ENCODE measurements around the gene BRWD1.
"Not testable (repeated sequence)": the region's sequence is repeated elsewhere in the genome, so short reads cannot be mapped to it uniquely, and the experiment has no call there.

BRWD1 gene

DNA sequence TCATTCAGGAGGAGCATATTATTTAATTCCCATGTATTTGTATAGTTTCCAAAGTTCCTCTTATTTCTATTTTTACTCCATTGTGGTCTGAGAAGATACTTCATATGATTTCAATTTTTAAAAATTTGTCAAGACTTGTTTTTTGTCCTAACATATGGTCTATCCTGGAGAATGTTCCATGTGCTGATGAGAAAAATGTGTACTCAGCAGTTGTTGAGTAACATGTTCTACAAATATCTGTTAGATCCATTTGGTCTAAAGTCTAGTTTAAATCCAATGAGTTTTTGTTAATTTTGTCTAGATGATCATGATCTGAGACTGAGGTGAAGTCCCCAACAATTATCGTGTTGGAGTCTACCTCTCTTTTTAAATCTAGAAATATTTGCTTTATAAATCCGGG is 144.6 kb downstream of the BRWD1 start:
- no peak for DNase-seq

DNA sequence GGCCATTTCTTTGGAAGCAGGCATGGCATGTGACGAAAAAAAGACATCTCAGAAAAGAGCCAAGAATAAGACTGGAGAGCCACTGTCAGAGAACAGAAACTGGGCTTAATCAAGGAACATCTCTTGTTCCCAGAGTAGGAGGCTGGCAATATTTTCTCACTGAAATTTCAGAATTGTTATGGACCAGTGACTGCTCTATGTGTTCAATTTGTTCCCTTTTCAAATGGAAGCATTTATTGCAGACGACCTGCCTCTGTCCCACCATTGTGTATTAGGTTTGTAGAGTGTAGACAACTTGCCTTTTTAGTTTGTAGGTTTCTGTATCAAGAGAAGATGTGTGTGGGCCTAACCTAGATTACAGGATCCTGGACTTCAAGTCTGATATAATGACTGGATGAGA is 148.9 kb downstream of the BRWD1 start:
- DNase-seq, result no peak

DNA sequence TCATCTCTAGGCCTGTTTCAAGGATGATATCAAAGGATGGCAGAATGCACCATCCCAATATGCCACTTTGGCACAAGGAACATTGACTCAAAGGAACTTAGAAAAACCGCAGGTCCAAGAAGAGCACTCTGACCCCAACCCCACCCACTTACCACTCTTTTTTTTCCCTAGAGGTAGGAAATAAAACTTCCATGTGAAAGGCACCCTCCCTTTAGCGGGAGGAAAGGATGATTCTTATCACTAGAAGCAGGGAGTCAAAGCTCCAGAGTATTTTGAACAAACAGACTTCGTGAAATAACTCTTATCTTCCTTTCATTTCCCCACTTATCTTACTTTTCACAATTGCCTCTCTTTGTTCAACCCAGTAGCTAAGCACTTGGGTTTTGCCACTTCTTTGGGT is 152.4 kb downstream of the BRWD1 start:
- no peak for DNase-seq

DNA sequence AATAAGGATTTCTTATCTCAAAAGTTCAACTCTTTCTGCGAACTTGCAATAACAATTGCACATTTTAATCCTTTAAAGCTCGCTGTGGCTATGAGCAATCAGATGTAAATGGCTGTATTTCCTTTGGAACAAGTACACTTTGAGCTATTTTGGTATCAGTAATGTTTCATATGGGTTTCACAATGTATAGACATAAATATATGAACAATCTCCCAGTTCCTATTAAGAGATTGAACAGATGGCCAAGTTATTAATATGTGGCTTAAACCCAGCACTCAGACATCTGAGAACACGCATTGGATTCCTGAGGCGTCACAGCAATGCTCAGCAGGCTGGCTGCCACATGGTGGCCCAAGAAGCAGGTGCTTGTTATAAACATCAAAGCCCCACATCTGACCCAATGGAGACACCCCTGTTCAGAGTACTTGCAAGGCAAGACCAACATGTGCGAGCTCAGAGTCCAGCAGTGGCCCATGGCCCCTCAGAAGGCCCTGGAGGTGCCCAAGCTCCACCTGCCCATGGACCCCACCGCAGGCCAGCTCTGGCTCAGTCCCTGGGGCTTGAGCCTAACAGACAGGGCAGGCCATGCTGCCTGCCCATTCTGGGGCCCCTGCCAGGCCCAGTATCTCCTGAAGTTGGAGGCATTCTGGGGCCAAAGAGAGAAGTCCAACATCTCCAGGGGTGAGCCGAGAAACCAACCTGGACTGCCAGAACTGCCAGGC is 153.9 kb downstream of the BRWD1 start:
- DNase-seq, result no peak

DNA sequence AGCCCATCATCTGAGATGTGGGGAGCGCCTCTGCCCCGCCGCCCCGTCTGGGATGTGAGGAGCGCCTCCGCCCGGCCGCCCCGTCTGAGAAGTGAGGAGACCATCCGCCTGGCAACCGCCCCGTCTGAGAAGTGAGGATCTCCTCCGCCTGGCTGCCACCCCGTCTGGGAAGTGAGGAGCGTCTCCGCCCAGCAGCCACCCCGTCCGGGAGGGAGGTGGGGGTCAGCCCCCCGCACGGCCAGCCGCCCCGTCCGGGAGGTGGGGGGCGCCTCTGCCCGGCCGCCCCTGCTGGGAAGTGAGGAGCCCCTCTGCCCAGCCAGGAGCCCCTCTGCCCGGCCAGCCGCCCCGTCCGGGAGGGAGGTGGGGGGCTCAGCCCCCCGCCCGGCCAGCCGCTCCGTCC is 156.2 kb downstream of the BRWD1 start:
- DNase-seq, result not testable (repeated sequence)

DNA sequence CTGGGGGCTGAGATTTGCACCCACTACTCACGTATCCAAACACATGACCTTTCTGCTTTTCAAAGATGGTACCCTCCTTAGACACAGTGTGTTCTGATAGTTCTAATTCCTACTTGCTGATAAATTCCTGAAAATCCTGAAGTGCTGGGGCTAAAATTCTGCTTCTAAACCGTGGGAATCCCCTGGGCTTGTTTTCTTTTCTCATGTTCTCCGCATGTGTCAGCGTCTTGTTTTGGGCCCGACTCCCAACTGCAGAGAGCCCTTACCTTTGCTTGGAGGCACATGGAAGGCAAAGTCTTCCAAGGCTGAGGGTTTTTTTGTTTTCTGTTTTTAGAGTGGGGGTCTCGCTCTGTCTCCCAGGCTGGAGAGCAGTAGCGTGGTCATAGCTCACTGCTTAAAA is 157.4 kb downstream of the BRWD1 start:
- no peak for DNase-seq

DNA sequence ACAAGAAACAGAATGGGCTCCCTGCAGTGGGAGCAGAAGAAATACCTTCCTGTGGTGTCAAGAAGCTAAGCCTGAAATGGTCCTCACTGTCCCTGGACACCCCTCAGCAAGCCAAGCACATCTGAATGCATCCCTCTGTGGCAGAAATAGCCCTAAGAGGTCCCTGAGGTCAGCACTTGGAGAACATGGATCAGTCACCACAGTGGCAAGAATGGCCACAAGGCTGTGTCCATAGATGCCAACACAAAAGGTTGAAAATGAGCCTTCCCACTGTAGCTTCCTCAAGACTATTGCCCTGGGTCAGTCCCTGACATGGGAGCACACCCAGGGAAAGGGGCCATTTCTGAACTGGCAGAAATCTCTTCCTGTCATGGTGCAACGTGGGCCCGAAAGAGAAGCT is 157.9 kb downstream of the BRWD1 start:
- DNase-seq, result no peak

DNA sequence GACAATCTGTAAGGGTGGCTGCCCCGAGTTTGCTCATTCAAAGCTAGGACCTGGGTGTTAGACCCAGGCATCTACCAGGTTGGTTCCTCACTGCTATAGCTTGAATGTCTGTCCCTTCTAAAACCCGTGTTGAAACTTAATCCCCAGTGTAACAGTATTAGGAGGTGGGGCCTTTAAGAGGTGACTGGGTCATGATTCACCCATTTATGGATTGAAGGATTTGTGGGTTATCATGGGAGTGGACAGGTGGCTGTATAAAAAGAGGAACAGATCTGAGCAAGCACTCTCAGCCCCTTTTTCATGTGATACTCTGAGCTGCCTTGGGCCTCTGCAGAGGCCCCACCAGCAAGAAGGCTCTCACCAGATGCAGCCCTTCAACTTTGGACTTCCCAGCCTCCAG is 159.6 kb downstream of the BRWD1 start:
- no peak for DNase-seq

DNA sequence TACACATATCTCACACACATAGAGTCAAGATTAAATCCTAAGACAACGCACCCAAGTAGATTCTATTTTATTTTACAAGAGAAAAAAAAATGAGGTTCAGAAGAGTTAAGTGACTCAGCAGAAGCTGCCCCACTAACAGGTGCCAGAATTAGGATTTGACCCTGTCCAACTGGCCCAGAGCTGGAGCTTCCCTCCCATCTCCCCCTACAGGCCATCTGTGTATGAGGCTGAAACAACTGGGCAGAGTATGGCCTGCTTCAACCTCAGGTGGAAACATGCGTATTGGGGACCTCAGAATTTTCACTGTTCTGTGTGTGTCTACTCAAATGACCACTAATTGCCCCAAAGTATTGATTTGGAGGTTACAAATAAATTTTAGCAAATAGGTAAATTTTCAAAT is 160.1 kb downstream of the BRWD1 start:
- no peak for DNase-seq

DNA sequence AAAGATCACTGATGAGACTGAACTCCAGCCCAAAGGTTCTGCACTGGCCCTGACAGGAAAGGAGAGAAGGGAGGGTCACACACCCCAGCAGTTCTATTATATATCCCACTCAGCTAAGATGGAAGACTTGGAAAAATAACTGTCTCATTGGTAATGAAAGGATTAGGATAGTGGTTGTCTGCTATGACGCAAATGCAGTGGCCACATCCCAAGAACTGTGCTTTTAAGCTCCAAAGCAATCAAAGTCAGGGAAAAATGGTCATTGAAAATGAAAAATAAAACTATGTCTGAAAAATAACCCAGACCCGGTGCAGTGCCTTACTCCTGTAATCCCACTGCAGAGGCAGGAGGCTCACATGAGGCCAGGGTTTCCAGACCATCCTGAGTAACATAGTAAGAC is 161.2 kb downstream of the BRWD1 start:
- no peak for DNase-seq

DNA sequence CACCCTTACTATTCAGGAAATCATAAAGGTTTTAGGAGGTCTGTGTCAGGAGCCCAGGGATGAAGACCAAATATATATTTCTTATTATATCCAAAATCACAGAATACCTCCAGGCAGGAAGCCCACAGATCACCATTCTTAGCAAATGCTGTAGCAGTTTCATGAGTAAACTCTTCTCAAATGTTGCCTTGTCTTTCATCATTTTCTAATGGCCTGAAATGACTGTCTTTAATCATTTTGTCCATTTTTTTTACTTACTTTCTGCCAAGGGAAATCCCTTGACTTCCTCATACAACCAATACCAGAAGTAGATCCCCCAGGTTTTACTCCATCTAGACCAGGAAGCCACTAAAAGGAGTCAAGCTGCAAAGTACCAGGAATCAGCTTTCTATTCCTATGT is 162.6 kb downstream of the BRWD1 start:
- DNase-seq, result no peak

DNA sequence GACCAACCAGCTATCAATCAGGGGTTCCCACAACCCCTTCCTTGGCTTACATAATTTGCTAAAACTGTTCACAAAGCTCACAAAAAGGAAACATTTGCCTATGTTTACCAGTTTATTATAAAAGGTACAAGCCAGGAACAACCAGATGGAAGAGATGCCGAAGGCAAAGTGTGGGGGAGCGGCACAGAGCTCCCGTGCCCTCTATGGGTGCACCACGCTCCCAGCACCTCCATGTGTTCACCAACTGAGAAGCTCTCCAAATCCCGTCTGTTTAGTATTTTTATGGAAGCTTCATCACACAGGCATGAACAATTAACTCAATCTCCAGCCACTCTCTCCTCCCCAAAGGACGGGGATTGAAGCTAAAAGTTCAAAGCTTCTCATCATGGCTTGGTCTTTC is 163.1 kb downstream of the BRWD1 start:
- no peak for DNase-seq

DNA sequence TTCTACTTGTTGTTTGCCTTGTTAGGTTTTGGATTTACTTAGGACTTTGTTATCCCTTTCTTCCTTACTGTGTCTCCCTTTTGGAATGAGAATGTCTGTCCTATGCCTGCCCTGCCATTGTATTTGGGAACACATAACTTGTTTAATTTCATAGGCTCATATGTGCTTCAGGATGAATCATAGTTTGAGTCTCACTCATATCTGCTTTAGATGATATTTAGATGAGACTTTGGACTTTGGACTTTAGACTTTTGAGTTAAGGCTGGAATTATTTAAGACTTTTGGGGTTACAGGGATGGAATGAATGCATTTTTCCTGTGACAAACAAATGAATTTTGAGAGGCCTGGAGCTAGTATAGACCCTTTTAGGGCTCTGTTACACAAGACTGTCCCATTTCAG is 163.6 kb downstream of the BRWD1 start:
- DNase-seq, result no peak

DNA sequence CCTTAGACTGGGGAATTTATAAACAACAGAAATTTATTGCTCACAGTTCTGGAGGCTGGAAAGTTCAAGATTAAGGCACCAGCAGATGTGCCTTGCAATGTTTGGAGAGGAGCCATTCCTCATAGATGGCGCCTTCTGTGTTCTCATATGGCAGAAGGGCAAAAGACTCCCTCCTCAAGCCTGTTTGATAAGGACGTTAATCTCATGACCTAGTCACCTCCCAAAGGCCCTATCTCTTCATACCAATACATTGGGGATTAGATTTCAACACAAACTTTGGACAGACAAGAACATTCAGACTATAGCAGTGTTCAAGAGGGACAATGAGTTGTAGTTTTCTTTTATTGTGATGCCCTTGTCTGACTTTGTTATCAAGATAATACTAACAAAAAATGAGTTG is 164.5 kb downstream of the BRWD1 start:
- no peak for DNase-seq

DNA sequence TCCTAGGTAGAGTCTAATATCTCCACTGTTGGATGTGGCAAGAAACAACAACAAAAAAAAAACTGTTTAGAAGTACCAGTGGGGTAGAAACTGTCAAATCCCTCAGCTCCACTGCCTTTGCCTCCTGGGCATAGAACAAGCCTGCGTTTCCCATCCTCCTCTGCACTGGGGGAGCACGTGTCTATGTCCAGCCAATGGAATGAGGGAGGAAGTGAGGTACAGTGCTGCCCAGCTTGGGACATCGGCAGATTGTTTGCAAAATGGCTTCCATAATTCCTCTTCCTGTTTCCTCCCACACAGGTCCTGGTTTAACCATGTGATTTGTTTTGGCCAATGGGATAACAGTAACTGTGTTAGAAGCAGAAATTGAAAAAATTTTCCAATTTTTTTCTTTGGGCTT is 169.2 kb downstream of the BRWD1 start:
- no peak for DNase-seq

DNA sequence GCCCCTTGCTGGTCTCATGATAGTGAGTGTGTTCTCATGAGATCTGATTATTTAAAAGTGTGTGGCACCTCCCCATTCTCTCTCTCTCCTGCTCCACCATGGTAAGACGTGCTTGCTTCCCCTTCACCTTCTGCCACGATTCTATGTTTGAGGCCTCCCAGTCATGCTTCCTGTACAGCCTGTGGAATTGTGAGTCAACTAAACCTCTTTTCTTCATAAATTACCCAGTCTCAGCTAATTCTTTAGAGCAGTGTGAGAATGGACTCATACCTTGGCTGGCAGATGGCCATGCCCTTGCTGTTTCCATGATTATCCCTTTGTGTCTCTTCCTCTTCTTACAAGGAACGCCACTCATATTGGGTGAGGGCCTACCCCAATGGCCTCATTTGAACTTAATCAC is 170.5 kb downstream of the BRWD1 start:
- no peak for DNase-seq

DNA sequence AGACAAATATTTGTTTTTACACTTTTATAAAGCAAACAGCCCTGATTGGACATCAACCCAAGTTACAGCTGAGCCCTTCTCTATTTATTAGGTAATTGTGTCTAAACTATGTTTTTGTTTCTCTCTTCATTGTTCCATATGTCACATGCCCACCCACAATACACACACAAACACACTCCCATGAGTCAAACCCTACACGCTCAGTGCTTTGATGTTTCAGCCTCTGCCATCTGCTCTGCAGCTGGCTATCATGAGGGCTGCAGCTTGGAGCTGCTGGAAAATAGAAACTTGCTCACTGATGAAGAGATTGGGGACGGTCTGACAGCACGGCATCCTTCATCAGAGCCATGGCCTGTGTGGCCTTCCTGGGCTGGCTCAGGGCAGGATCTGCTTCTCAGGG is 171.9 kb downstream of the BRWD1 start:
- peak in 1 of 3 experiments; percentile 49 for DNase-seq

DNA sequence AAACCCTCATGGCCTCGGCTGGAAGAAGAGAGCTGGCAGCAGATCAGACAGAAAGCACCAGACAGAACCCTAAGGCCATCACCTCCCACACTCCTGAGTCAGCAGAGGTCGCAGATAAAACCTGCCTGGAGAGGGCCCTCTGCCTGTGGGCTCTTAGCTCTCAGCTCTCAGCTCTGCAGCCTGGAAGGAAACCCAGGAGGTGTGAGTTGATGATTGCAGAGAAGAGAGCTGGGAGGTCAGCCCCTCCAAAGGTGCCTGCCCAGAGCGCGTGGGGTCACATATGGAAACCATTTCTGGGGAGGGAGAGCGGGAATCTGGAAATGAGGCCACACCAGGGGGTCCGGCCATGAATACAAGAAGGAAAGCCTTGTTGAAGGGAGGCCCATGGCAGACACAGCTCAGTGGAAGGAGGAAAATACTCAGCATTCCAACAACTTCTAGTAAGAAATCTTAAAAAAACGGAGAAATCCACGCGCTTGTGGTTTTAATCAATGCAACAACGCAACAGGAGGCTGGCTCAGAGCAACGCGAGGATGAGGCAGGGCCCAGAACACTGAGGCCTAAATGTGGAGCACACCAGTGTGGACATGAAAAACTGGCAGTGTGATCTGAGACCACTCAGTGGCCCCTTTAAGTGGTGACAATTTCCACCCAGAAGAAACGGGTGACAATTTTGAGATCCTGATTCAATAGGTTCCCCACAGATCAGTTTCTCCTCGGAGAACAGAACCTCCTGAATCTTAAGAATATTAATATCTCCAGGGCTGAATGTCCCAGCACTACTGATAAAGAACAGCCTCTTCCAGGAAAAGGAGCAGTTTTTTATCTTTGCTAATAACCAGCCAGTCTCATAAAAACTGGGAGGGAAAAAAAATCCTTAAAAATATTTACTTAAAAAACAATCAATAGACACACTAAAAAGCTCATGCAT is 175.9 kb downstream of the BRWD1 start:
- DNase-seq, result peak in 1 of 3 experiments; percentile 33

DNA sequence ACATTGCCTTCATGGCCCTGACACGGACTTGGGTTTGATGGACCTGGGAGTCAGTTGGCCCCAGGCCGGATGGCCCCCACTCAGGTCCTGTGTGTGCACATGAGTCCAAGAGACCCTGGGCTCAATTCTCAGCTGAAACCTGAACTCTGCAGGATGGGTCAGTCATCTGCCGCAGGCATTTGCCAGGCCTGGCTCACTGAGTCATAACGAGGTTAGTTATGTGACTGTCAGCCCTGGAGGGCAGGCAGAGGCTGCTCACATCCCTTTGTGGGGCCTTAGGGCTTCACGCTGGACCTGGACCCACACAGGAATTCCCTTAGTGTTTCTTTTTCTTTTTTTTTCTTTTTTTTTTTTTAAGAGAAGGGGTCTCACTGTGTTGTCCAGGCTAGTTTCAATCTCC is 176.7 kb downstream of the BRWD1 start:
- no peak for DNase-seq

DNA sequence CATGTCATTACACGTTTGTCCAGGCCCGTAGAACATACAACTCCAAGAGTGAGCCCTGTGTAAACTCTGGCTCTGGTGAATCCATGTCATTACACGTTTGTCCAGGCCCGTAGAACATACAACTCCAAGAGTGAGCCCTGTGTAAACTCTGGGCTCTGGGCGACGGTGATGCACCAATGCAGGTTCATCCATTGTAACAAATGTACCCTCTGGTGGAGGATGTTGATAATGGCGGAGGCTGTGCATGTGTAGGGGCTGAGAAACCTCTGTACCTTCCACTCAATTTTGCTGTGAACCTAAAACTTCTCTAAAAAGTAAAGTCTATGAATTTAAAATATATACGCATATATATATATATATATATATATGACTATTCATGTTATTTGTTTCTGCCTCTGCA is 177.3 kb downstream of the BRWD1 start:
- DNase-seq, result peak; percentile 27 to 71 (median 30)

DNA sequence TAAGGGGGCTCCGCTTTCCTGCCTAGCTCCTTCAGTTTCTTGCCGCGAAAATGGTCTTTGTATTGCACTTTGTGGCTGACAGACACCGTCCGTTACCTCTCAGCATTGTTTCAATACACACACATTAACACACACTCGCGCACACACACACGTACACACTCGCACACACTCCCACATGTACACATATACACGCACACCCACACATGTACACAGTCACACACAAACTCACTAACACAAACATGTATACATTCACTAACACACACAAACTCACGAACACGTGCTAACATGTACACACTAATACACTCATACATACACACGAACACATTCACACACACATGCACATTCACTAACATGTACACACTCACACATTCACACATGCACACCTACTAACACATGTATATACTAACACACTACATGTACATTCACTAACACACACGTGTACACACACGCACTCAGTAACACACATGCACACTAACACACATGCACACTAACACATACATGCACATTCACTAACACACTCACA is 179.1 kb downstream of the BRWD1 start:
- no peak for DNase-seq

Measured in NCI-H1417 (cell line).